HUES48 (cell line): ENCODE data around the gene ITPRID1.

Experiments used
- H3K27ac ChIP-seq: one replicate; pipeline ENCODE4 v1.7.0; 2013; ENCODE audit warnings: low read depth, low read length, inconsistent platforms
- H3K27me3 ChIP-seq: 2 replicates; pipeline ENCODE4 v1.6.1; 2013; ENCODE audit warnings: mild to moderate bottlenecking, low read length; ENCODE audit not compliant: control insufficient read depth, insufficient read depth
- H3K36me3 ChIP-seq: 2 replicates; pipeline ENCODE4 v1.6.1; 2013; ENCODE audit warnings: low read length; ENCODE audit not compliant: control insufficient read depth, insufficient read depth
- H3K4me1 ChIP-seq: 2 replicates; pipeline ENCODE4 v1.6.1; 2013; ENCODE audit warnings: mild to moderate bottlenecking, low read length; ENCODE audit not compliant: control insufficient read depth, insufficient read depth
- H3K4me3 ChIP-seq: 2 replicates; pipeline ENCODE4 v1.5.1; 2013; ENCODE audit warnings: mild to moderate bottlenecking, low read depth, low read length
- H3K9ac ChIP-seq: 2 replicates; pipeline ENCODE4 v1.6.1; 2013; ENCODE audit warnings: mild to moderate bottlenecking, low read depth, low read length, moderate library complexity
- H3K9me3 ChIP-seq: 2 replicates; pipeline ENCODE4 v1.6.1; 2013; ENCODE audit warnings: low read length; ENCODE audit not compliant: control insufficient read depth, insufficient read depth

The ITPRID1 gene

DNA sequence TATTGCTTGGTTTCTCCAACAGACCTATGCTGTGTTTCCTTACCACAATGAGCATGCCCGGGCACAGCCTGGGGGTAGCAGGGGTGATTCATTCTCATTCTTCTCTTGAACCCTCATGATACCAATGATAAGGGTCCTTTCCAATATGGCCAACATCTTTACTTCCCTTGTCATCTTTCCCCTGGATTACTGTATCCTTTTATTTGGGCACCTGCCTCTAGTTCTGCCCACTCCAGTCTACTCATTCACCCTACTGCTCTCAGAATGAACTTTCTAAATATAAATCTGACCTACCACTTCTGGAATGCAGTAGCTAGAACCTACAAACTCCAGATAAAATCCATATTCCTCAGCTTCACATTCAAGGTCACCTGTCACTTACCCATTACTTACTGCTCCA lies 26.4 kb upstream of the ITPRID1 start:
- Histone ChIP-seq H3K36me3 (no peaks in the 10 kb centered on the region), H3K27ac (no peak overlapping the region), H3K4me3 (no peak overlapping the region), H3K4me1 (no peaks in the 10 kb centered on the region), H3K27me3 (no peaks in the 10 kb centered on the region), H3K9ac (no peak overlapping the region), H3K9me3 (no peaks in the 10 kb centered on the region)

GRCh38 chr7:31488562-31489203 lies 25.2 kb upstream of the ITPRID1 start:
- Histone ChIP-seq H3K4me3 (no peak overlapping the region), H3K9me3 (no peaks in the 10 kb centered on the region), H3K27ac (no peak overlapping the region), H3K36me3 (no peaks in the 10 kb centered on the region), H3K9ac (no peak overlapping the region), H3K27me3 (no peaks in the 10 kb centered on the region), H3K4me1 (peaks cover 7% of the 10 kb centered on the region)

GRCh38 chr7:31490796-31491314 lies 23.0 kb upstream of the ITPRID1 start:
- no peaks in the 10 kb centered on the region for H3K9me3 ChIP-seq
- peaks cover 12% of the 10 kb centered on the region for H3K4me1 ChIP-seq
- no peaks in the 10 kb centered on the region for H3K36me3 ChIP-seq

DNA sequence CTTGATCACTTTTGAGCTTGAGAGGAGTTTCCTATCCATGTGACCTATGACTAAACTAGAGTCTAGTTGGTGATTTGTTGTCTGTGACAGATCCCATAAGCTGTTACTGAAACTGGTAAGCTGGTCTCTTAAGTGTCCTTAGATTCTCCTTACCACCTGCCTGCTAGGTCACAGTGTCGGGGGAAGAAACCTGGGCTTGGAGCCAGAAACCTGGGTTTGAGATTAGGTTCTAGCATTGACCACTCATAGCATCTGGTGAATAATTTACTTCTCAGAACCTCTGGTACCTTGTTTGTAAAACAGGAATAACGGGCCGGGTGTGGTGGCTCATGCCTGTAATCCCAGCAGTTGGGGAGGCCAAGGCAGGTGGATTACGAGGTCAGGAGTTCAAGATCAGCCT lies 21.8 kb upstream of the ITPRID1 start:
- H3K4me1 ChIP-seq: peaks cover 12% of the 10 kb centered on the region
- no peaks in the 10 kb centered on the region for H3K36me3 ChIP-seq
- H3K27ac ChIP-seq: no peak overlapping the region
- no peaks in the 10 kb centered on the region for H3K9me3 ChIP-seq
- no peak overlapping the region for H3K4me3 ChIP-seq
- no peaks in the 10 kb centered on the region for H3K27me3 ChIP-seq
- no peak overlapping the region for H3K9ac ChIP-seq

More at GRCh38 chr7:31490796-31491314, 23.0 kb upstream of the ITPRID1 start:
- H3K27ac ChIP-seq: no peak overlapping the region
- no peaks in the 10 kb centered on the region for H3K27me3 ChIP-seq
- H3K9ac ChIP-seq: no peak overlapping the region
- no peak overlapping the region for H3K4me3 ChIP-seq

DNA sequence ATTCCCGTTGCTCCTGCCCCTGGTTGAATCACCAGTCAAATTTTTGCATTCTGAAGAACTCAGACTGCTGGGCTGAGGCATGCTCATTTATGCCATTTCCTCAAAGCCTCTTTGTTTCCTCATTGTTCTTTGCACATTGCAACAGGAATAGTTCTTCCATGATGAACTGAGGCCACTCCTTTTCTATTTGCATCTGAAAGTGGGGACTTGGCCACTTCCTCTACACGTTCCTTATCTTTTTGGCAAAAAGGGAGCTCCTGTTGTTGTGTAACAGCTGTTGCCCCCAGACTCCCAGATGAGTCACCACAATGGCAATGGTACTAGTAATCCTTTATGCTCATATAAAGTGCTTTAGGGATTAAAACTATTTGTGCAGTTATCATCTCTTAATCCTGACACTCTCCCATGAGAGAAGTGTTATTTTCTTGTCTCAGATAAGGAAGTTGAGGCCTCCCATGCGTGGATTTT lies 20.1 kb upstream of the ITPRID1 start:
- Histone ChIP-seq H3K36me3 (no peaks in the 10 kb centered on the region), H3K4me1 (peaks cover 12% of the 10 kb centered on the region), H3K27me3 (no peaks in the 10 kb centered on the region), H3K27ac (peak overlapping the region; percentile 89), H3K4me3 (no peak overlapping the region), H3K9me3 (no peaks in the 10 kb centered on the region), H3K9ac (no peak overlapping the region)

- no peak overlapping the region for H3K4me3 ChIP-seq
- H3K9ac ChIP-seq: no peak overlapping the region
- peak overlapping the region; percentile 89 for H3K27ac ChIP-seq
- H3K9me3 ChIP-seq: no peaks in the 10 kb centered on the region
- H3K27me3 ChIP-seq: no peaks in the 10 kb centered on the region
- H3K36me3 ChIP-seq: no peaks in the 10 kb centered on the region
- peaks cover 12% of the 10 kb centered on the region for H3K4me1 ChIP-seq
Measured at GRCh38 chr7:31494421-31494820, 19.5 kb upstream of the ITPRID1 start.

GRCh38 chr7:31495653-31496052 lies 18.2 kb upstream of the ITPRID1 start:
- H3K4me3 ChIP-seq: no peak overlapping the region
- no peak overlapping the region for H3K9ac ChIP-seq
- H3K27ac ChIP-seq: no peak overlapping the region
- H3K36me3 ChIP-seq: no peaks in the 10 kb centered on the region
- no peaks in the 10 kb centered on the region for H3K9me3 ChIP-seq
- peaks cover 12% of the 10 kb centered on the region for H3K4me1 ChIP-seq
- H3K27me3 ChIP-seq: no peaks in the 10 kb centered on the region

DNA sequence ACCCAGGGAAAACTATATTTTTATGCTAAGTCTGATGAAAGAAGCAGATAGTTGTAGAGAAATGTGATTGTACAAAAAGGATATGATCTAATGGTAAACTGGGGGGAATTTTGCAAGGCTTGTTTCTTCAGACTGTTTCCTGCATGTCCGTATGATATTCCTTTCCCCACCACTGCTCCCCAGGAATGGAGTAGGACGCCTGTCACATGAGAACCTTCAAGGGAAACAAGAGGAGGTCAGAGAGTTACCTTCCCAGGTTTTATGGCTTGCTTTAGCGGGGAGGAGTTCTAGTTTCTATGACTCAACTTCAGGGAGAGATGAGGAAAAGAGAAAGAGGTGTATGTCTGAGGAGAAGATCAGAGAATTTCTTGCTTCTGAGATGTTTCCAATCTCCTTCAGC lies 16.4 kb upstream of the ITPRID1 start:
- no peak overlapping the region for H3K27ac ChIP-seq
- no peak overlapping the region for H3K4me3 ChIP-seq
- H3K9ac ChIP-seq: no peak overlapping the region
- peaks cover 12% of the 10 kb centered on the region for H3K4me1 ChIP-seq
- no peaks in the 10 kb centered on the region for H3K36me3 ChIP-seq
- no peaks in the 10 kb centered on the region for H3K9me3 ChIP-seq
- no peaks in the 10 kb centered on the region for H3K27me3 ChIP-seq

DNA sequence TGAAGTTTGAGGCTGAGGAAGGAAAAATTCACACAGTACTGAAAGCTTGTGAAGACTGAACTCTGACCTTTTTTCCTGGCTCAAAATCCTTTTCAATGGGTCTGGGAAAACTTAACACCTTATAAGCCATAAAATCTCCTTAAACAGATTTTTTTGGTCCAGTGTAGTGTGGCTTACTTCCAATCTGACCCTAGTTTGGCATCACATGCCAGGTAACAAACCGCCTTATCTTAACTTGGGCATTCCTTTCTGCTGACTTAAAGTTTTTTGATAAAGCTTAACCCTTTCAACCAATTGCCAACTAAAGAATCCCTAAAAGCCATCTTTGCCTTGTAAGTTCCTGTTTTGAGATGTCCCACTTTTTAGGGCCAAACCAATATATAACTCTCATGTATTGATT lies 13.2 kb upstream of the ITPRID1 start:
- Histone ChIP-seq H3K36me3 (no peaks in the 10 kb centered on the region), H3K9me3 (no peaks in the 10 kb centered on the region), H3K27ac (no peak overlapping the region), H3K27me3 (no peaks in the 10 kb centered on the region), H3K4me1 (no peaks in the 10 kb centered on the region), H3K4me3 (no peak overlapping the region), H3K9ac (no peak overlapping the region)

DNA sequence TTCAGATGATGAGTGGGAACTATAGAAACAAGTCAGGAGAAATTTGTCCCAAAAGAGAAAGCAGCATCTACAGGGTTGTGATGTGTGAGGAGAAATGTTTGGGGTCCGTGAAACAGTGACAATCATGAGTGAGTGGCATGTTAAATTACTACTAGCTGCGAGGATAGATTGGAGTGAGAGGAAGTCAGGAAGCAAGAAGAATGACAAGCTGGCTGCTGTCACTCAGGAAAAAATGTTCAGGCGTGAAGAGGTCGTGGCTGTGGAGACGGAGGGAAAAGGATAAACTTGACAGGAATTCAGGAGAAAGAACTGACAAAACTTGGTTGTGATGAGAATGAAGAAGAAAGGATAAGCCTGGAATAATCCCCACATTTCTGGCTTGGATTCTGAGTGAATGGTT lies 5.1 kb upstream of the ITPRID1 start:
- H3K4me3 ChIP-seq: no peak overlapping the region
- no peak overlapping the region for H3K9ac ChIP-seq
- no peaks in the 10 kb centered on the region for H3K4me1 ChIP-seq

DNA sequence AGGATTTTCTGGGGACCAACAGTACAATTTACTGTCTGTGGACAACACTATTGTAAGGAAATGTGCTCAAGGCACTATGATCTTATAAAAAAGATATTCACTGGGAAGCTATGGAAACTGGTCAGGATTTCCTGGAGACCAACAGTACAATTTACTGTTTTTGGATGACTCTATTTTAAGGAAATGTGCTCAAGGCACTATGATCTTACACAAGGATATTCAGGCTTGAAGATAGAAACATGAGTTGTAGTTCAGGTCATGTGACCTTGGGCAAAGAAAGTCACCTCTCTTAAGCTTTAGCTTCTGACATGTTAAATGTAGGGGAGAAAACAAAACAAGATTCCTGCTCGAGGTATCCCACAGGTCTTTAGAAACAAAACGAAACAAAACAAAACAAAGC lies 1.7 kb upstream of the ITPRID1 start:
- no peak overlapping the region for H3K4me3 ChIP-seq
- no peaks in the 10 kb centered on the region for H3K27me3 ChIP-seq
- H3K36me3 ChIP-seq: no peaks in the 10 kb centered on the region
- peaks cover 8% of the 10 kb centered on the region for H3K9me3 ChIP-seq
- H3K9ac ChIP-seq: no peak overlapping the region
- no peaks in the 10 kb centered on the region for H3K4me1 ChIP-seq
- H3K27ac ChIP-seq: no peak overlapping the region

More for the DNA sequence above, 5.1 kb upstream of the ITPRID1 start:
- H3K27me3 ChIP-seq: no peaks in the 10 kb centered on the region
- no peak overlapping the region for H3K27ac ChIP-seq
- H3K36me3 ChIP-seq: no peaks in the 10 kb centered on the region
- peaks cover 6% of the 10 kb centered on the region for H3K9me3 ChIP-seq
